Measurements from ENCODE around the gene ATP9B. TPM values are rescaled to one million over a fixed set of nuclear protein-coding genes. Genes with fewer than 3 reads are reported as not detected.
"Not testable (repeated sequence)": the region's sequence is repeated elsewhere in the genome, so short reads cannot be mapped to it uniquely, and the experiment has no call there.

ATP9B gene
- total and polyA plus RNA-seq, 8 donors, result 29.2 to 41.5 (median 38.3) TPM

DNA sequence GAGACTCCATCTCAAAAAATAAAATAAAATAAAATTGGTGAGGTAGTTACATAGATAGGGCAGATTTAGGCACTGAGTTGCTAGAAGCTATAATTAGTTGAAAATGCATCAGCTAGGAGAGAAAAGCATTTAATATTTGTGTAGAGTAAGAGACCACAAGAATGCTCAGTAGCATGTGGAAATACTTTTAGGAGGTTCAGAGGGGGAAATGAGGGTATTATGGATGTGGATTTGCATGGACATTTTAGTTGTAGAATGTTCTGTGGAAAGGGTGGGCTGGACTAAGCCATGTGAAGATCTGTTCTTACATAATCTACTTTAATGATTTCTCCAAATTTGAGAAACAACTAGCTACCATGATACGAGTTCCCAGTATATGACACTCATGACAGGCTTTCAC, 95.5 kb downstream of the ATP9B start:
- no peak for TF ChIP-seq CTCF (IDR thresholded peaks at IDR 0.05)
- Histone ChIP-seq H3K27me3 (no peaks in the 10 kb centered on the region), H3K36me3 (peaks cover 0 to 42% of the 10 kb centered on the region in 2 donors), H3K4me1 (no peaks in the 10 kb centered on the region), H3K9me3 (no peaks in the 10 kb centered on the region), H3K4me3 (no peak overlapping the region), H3K27ac (no peak overlapping the region)
- ATAC-seq (no peak), DNase-seq (no peak)
- intact Hi-C loops (cut with DNase I), result no loop called here

DNA sequence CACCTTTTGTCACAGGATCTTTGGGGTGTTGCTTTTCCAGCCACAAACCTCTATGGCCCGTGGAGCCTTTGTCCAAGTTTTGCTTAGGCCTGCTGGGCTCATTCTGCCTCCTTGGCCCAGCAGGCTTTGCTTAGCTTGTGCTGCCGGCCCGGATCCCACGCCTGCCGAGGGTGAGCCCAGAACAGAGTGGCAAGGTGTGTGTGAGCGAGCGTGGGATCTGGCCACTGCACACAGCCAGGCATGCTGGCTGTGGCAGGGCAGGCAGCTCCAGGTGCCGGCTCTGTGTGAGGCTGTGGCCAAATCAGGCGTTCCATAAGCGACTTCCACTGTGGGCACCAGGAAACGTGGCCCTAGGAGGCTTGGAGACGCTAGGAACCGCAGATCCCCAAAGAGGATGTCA, 97.5 kb downstream of the ATP9B start:
- TF ChIP-seq CTCF (IDR thresholded peaks at IDR 0.05), result no peak
- Histone ChIP-seq H3K4me1 (peaks cover 0 to 7% of the 10 kb centered on the region in 2 donors), H3K36me3 (peaks cover 0 to 32% of the 10 kb centered on the region in 2 donors), H3K4me3 (no peak overlapping the region), H3K27me3 (no peaks in the 10 kb centered on the region), H3K27ac (no peak overlapping the region), H3K9me3 (no peaks in the 10 kb centered on the region)
- intact Hi-C loops (cut with DNase I), result no loop called here
- ATAC-seq, result no peak
- no peak for DNase-seq

DNA sequence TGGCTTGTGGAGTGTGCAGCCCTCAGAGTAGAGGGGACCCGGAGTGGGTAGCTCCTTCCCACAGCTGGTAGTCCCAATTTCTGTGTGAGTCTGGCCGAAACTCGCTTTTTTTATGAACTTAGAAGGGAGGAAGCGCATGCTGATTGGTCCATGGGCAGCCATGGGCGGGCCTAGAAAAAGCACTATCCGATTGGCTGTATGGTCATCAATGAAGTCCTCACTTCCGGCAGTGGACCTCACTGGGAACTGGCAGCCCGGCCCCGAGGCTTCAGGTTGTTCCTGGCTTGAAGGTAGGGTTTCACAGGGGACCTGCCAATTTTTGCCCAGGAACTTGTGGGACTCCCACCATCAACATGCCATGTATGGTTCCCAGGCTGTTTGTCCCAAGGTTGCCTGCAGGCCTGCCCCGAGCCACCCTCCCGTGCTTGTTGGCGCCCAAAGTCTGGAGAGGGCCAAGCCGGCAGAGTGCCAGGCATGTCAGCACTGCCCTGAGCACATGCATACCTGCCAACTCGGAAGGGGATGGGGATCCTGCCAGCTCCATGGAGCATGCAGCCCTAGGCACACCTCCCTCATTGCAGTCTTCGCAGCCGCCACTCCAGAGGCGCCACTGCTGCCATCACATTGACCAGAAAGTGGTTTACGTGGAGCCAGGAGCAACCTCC, 98.5 kb downstream of the ATP9B start:
- H3K27ac ChIP-seq, result no peak overlapping the region
- H3K4me1 ChIP-seq, result peaks cover 0 to 7% of the 10 kb centered on the region in 2 donors
- no peak for TF ChIP-seq CTCF (IDR thresholded peaks at IDR 0.05)
- no peaks in the 10 kb centered on the region for H3K27me3 ChIP-seq
- DNase-seq (no peak), ATAC-seq (no peak)
- peaks cover 0 to 32% of the 10 kb centered on the region in 2 donors for H3K36me3 ChIP-seq
- intact Hi-C loops (cut with DNase I), result no loop called here
- H3K4me3 ChIP-seq, result no peak overlapping the region
- H3K9me3 ChIP-seq, result no peaks in the 10 kb centered on the region

DNA sequence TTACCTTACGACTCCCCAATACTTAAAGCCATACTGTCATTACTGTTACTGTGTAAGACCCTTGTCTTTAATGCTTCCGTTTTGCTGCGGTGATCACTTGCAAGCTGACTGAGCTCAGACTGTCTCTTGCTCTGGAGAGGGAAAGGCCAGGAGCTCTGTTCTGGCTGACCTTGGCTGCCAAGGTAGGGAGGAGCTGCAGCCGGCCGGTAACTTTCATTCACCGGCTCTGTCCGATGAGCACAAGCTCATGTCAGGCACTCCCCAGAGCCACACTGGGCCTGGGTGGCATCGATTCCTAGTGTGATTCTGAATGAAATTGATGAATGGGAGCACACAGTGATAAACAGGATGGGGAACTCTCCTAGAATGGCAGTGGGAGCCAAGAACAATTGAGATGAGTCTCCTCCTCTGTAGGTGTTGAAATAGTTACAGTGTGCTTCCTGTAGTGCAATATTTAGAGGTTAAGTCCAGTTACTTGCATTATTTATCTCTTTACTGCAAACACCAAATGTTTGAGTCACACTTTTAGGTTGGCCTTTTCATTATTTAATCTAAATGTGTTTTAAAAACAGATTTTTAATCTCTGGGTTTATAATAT, 100.9 kb downstream of the ATP9B start:
- peaks cover 0 to 45% of the 10 kb centered on the region in 2 donors for H3K36me3 ChIP-seq
- H3K27me3 ChIP-seq, result no peaks in the 10 kb centered on the region
- H3K4me3 ChIP-seq, result no peak overlapping the region
- H3K9me3 ChIP-seq, result no peaks in the 10 kb centered on the region
- DNase-seq (no peak), ATAC-seq (no peak)
- TF ChIP-seq CTCF (IDR thresholded peaks at IDR 0.05), result no peak
- intact Hi-C loops (cut with DNase I), result no loop called here
- H3K4me1 ChIP-seq, result peaks cover 0 to 7% of the 10 kb centered on the region in 2 donors
- H3K27ac ChIP-seq, result peak overlapping the region in 1 of 2 donors; percentile 2

DNA sequence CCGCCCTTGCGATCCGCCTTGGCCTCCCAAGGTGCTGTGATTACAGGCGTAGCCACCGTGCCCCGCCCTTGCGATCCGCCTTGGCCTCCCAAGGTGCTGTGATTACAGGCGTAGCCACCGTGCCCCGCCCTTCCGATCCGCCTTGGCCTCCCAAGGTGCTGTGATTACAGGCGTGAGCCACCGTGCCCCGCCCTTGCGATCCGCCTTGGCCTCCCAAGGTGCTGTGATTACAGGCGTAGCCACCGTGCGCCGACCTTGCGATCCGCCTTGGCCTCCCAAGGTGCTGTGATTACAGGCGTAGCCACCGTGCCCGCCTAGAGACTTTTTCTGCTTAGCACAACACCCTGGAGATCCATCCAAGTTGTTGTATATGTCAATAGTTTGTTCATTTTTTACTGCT, 103.1 kb downstream of the ATP9B start:
- H3K4me1 ChIP-seq; H3K27me3 ChIP-seq; ATAC-seq; DNase-seq; H3K9me3 ChIP-seq; H3K27ac ChIP-seq; intact Hi-C loops (cut with DNase I); H3K4me3 ChIP-seq: not testable (repeated sequence)
- H3K36me3 ChIP-seq, result peaks cover 0 to 31% of the 10 kb centered on the region in 2 donors
